GM10248 (cell line): ENCODE measurements around the gene SPHK2.

ENCODE experiments used
- CTCF ChIA-PET: fragments of 300-600 bp; sonication (Branson Sonifier 250); formaldehyde crosslinking; extraction: SDS; loops from one replicate; lab custom pipeline; 2021; ENCODE audit warnings: antibody characterized with exemption; lab: Yijun Ruan, JAX
- POLR2A ChIA-PET: fragments of 350-650 bp; sonication (Branson Sonifier 250); formaldehyde crosslinking; extraction: SDS; loops from one replicate; lab custom pipeline; 2020; ENCODE audit warnings: antibody characterized with exemption; lab: Yijun Ruan, JAX
- DNase-seq: peaks from one replicate; pipeline ENCODE4 v3.0.0; 2012; ENCODE audit errors: extremely low spot score
- TF ChIP-seq, protein P1 (sequence below): IDR thresholded peaks from 2 replicates; pipeline ENCODE4 v1.5.1; 2012; ENCODE audit warnings: mild to moderate bottlenecking, low read depth; ENCODE audit errors: extremely low read depth, missing control alignments, control extremely low read depth

The SPHK2 gene

DNA sequence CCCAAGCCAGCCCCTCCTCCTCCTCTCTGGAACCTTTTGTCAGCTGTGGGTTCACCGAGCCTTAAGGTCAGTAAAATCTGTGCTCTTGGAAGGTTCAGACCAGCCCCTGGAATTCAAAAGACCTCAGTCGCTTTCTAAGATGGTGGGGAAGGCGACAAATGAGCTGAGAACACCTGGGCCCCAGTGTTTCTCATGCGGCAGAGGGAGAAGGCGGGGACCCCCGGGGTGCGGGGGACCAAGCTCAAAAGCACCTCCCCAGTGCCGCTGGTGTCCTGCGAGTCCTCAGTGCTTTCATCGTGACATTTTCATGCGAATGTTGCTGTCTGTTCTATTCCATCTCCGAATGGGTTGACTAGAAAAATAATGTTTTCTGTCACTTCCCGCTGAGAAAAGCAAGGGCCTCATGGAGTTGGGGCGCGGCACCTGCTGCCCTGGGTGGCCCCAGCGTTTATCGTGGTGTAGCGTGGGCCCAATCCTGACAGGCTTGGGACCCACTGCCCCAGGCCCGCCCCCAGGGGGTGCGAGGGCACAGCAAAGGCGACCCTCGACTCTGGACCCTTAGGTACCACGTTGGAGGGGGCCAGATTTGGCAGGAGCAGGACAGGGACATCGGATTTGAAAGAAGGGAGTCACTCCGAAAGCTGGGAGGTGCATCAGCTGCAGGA, 54.3 kb downstream of the SPHK2 start:
- POLR2A ChIA-PET: no interaction called here
- TF ChIP-seq, protein P1, sequence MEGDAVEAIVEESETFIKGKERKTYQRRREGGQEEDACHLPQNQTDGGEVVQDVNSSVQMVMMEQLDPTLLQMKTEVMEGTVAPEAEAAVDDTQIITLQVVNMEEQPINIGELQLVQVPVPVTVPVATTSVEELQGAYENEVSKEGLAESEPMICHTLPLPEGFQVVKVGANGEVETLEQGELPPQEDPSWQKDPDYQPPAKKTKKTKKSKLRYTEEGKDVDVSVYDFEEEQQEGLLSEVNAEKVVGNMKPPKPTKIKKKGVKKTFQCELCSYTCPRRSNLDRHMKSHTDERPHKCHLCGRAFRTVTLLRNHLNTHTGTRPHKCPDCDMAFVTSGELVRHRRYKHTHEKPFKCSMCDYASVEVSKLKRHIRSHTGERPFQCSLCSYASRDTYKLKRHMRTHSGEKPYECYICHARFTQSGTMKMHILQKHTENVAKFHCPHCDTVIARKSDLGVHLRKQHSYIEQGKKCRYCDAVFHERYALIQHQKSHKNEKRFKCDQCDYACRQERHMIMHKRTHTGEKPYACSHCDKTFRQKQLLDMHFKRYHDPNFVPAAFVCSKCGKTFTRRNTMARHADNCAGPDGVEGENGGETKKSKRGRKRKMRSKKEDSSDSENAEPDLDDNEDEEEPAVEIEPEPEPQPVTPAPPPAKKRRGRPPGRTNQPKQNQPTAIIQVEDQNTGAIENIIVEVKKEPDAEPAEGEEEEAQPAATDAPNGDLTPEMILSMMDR: no peak
- CTCF ChIA-PET: interaction anchor here (1.1 to 5.6 kb wide), 15 partner anchors 7 to 169 kb away, joined by 3 to 23 read pairs (median 7); partner anchors contain the start of genes CA11 and HSD17B14
- DNase-seq: no peak

DNA sequence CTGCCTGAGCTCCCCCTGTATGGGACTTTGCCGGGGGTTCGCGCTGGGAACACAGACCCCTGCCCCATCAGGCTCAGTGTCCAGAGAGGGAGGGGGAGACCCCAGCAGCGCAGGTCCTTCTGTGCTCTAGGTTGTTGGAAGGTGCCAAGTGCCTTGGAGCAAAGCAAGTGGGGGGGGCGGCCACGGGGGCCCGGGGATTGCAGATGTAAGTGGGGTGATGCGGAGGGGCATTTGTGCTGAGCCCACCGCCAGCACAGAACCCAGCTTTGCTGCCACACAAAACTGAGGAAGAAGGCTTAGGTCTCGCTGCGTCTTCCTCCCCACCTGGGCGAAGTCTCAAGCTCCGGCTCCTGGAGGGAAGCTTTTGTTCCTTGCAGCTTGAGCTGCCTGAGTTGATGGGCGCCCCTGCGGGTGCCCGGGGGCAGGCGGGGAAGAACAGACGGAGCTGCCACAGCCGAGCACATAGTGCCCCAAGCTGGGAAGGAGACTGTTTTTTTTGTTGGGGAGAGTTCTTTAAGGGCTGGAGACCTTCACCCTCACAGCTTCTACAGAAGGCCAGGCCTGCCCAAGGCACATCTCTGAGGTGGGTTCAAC, 55.0 kb downstream of the SPHK2 start:
- TF ChIP-seq, protein P1: no peak
- DNase-seq: peak; percentile 16
- CTCF ChIA-PET: interaction anchor here (0.6 to 5.6 kb wide), 28 partner anchors 8 to 296 kb away, joined by 3 to 23 read pairs (median 5); partner anchors contain the start of genes CA11, HSD17B14 and IZUMO1
- POLR2A ChIA-PET: interaction anchor here (0.5 kb wide), 1 partner anchor 43 kb away, joined by 3 read pairs; no protein-coding TSS in a partner anchor

DNA sequence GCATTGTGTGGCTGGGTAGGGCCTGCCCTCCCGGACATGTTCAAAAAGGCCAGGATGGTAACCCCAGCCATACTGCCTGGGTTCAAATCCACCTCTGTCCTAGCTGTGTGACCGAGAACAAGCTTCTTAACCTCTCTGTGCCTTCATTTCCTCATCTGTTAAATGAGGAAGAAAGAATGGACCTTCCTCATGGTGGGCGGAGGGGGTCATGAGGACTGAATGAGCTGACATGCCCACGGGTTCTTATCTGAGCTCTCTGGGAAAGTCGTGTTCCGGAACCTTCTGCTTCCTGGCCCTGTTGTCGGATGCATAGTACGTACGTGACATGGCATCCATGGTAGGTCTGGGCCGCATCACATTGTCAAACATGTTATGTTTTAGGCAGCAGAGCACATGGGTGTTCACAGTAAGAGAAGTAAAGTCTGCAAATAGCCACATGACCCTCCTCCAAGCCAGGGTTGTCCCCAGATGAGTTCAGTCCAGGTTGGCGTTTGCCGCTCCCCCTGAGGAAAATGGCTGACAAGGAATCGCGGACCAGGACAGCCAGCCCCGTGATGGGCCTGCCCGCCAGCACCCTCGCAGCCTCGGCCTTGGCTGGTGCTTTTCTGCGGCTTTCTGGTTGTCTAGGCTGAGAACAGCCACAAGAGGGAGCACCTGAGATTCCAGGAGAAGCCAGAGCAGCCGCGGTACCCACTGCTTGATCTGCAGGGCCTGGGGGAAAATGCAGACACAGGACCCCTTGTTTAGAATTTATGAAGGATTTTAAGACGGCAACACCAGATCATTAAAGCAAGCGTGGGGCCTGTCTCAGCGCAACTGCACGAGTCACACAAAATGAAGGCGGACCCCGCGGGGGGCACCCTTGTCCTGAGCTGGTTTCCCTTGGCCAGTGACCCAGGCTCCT, 55.9 kb downstream of the SPHK2 start:
- ChIA-PET CTCF (interaction anchor here (0.6 to 5.6 kb wide), 35 partner anchors 8 to 296 kb away, joined by 3 to 23 read pairs (median 4); partner anchors contain the start of genes CA11, HSD17B14 and IZUMO1), POLR2A (interaction anchor here (0.5 kb wide), 1 partner anchor 42 kb away, joined by 3 read pairs; no protein-coding TSS in a partner anchor)
- DNase-seq: peak; percentile 92
- TF ChIP-seq, protein P1: peak; percentile 87

DNA sequence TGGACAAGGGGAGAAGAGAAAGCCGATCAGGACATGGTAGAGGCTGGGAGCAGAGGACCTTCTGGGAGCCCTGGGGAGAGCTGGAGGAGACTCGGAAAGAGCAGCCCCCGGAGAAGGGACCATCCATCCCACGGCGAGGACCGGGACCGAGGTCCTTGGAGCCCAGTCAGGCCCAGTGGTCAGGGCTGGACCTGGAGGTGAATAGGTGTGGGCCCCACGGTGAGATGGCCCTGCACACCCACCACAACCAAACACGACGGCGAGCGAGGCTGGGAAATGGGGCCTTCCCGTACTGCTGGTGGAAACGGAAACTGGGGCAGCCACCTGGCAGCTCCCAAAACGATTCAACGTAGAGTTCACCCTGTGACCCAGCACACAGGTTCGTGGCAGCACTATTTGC, 57.2 kb downstream of the SPHK2 start:
- peak; percentile 20 for DNase-seq
- POLR2A ChIA-PET: no interaction called here
- TF ChIP-seq, protein P1: no peak
- CTCF ChIA-PET: interaction anchor here (1.1 to 5.6 kb wide), 6 partner anchors 8 to 168 kb away, joined by 3 to 23 read pairs (median 4); partner anchors contain the start of gene CA11

DNA sequence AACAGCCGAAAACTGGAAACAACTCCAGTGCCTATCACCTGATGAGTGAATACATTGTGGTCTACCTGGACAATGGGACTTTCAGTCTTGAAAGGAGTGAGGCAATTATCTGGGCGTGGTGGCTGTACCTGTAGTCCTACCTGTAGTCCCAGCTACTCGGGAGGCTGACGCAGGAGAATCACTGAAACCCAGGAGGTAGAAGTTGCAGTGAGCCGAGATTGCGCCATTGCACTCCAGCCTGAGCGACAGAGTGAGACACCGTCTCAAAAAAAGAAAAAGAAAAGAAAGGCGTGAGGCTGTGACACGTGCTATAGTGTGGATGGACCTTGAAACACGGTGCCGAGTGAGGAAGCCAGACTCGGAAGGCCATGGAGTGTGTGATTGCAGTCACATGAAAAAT, 57.6 kb downstream of the SPHK2 start:
- CTCF ChIA-PET: interaction anchor here (1.1 to 5.6 kb wide), 4 partner anchors 20 to 168 kb away, joined by 3 to 23 read pairs (median 6); partner anchors contain the start of gene CA11
- TF ChIP-seq, protein P1: no peak
- POLR2A ChIA-PET: no interaction called here
- DNase-seq: no peak
